Breast epithelium (tissue), 3 donors: ENCODE measurements around the gene CDCA8.

Experiments used
- CTCF ChIP-seq, 3 donors: fragments of 450-650 bp; IDR thresholded peaks; one replicate each; pipeline ENCODE4 v1.5.1; 2016 to 2017; ENCODE audit warnings: antibody characterized with exemption in 3 of 3, mild to moderate bottlenecking in 3 of 3, moderate library complexity in 3 of 3
- POLR2A ChIP-seq: fragments of 450-650 bp; IDR thresholded peaks from one replicate; pipeline ENCODE4 v1.6.1; 2016; ENCODE audit warnings: antibody characterized with exemption, mild to moderate bottlenecking, moderate library complexity
- POLR2AphosphoS5 ChIP-seq, 3 donors: sonication (generic); formaldehyde crosslinking; IDR thresholded peaks; one replicate each; pipeline ENCODE4 v1.6.1; 2017; ENCODE audit warnings: antibody characterized with exemption in 3 of 3

- no peak for TF ChIP-seq CTCF (IDR thresholded peaks at IDR 0.05)
- no peak for TF ChIP-seq POLR2A
- no peak for TF ChIP-seq POLR2AphosphoS5 (IDR thresholded peaks at IDR 0.05)
Measured at GRCh38 chr1:37705399-37705798, 13.1 kb downstream of the CDCA8 start.
